Measurements from ENCODE around the gene BATF2. TPM values are rescaled to one million over a fixed set of nuclear protein-coding genes. Genes with fewer than 3 reads are reported as not detected.
"Not testable (repeated sequence)": the region's sequence is repeated elsewhere in the genome, so short reads cannot be mapped to it uniquely, and the experiment has no call there.

BATF2 gene
- total and polyA plus RNA-seq, 12 donors, result 0.66 to 31.8 (median 1.7) TPM

DNA sequence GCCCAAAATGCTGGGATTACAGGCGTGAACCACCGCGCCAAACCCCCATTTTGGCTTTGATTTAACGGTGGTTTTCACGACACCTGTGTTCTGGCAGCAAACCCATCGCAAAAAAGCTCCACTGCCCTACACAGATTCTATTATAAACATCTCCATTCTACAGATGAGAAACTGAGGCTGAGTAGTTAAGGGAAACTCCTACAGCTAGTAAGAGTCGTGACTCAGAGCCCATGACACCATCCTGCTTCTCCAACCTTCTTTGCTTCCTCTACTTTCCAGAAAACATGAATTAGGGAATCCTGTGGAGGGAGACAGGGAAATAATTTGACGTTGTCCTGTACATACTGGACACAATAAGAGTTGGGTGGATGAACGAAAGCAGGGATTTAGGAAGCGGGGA, 30.0 kb upstream of the BATF2 start:
- peak overlapping the region in 9 of 10 donors; percentile 54 to 68 (median 65) for H3K4me3 ChIP-seq
- peaks cover 0 to 22% (median 17%) of the 10 kb centered on the region in 9 donors for H3K4me1 ChIP-seq
- 55 to 58% methylated on average over 10 of the region's 10 CpGs for WGBS, 2 donors
- H3K36me3 ChIP-seq, result peaks cover 0 to 34% (median 10%) of the 10 kb centered on the region in 9 donors
- H3K27ac ChIP-seq, result peak overlapping the region in 9 of 10 donors; percentile 85 to 92 (median 89)
- ATAC-seq (no peak), DNase-seq (no peak)
- TF ChIP-seq CTCF (IDR thresholded peaks at IDR 0.05), result no peak
- intact Hi-C loops (cut with DNase I), result loop anchor here in 6 of 10 donors (1.0 to 10.0 kb wide), 8 partner anchors 13 to 182 kb away; partner anchors contain the start of genes CDCA5 (in 3 of the 6), ZFPL1 (in 3 of the 6), ARL2 (in 2 of the 6) and CAPN1 (in 1 of the 6)
- H3K27me3 ChIP-seq, result no peaks in the 10 kb centered on the region
- H3K9me3 ChIP-seq, result no peaks in the 10 kb centered on the region

GRCh38 chr11:65023502-65023901, 26.7 kb upstream of the BATF2 start:
- not testable (repeated sequence) for ATAC-seq, H3K27ac ChIP-seq, DNase-seq, H3K27me3 ChIP-seq, H3K9me3 ChIP-seq, H3K4me3 ChIP-seq
- intact Hi-C loops (cut with DNase I), result loop anchor here in 2 of 10 donors (10.0 kb wide), 2 partner anchors 161 to 179 kb away; partner anchors contain the start of genes CAPN1 (in 1 of the 2) and CDC42BPG (in 1 of the 2)
- H3K36me3 ChIP-seq, result peaks cover 0 to 46% (median 1%) of the 10 kb centered on the region in 9 donors
- 73 to 74% methylated on average over 8 of the region's 8 CpGs for WGBS, 2 donors
- H3K4me1 ChIP-seq, result peaks cover 0 to 15% (median 10%) of the 10 kb centered on the region in 9 donors

GRCh38 chr11:65021509-65021908, 24.7 kb upstream of the BATF2 start:
- DNase-seq, result no peak
- peaks cover 0 to 10% (median 0%) of the 10 kb centered on the region in 9 donors for H3K4me1 ChIP-seq
- no peak overlapping the region for H3K27ac ChIP-seq
- H3K27me3 ChIP-seq, result no peaks in the 10 kb centered on the region
- no peaks in the 10 kb centered on the region for H3K9me3 ChIP-seq
- no peak overlapping the region for H3K4me3 ChIP-seq
- peaks cover 0 to 57% (median 6%) of the 10 kb centered on the region in 9 donors for H3K36me3 ChIP-seq
- intact Hi-C loops (cut with DNase I), result loop anchor here in 2 of 10 donors (10.0 kb wide), 2 partner anchors 163 to 177 kb away; partner anchors contain the start of genes CAPN1 (in 1 of the 2) and CDC42BPG (in 1 of the 2)
- no peak for ATAC-seq
- TF ChIP-seq CTCF (IDR thresholded peaks at IDR 0.05), result no peak
- WGBS, 2 donors, result 92 to 97% methylated on average over 11 of the region's 11 CpGs

GRCh38 chr11:65021003-65021402, 24.2 kb upstream of the BATF2 start:
- intact Hi-C loops (cut with DNase I), result loop anchor here in 2 of 10 donors (10.0 kb wide), 2 partner anchors 164 to 176 kb away; partner anchors contain the start of genes CAPN1 (in 1 of the 2) and CDC42BPG (in 1 of the 2)
- no peak for TF ChIP-seq CTCF (IDR thresholded peaks at IDR 0.05)
- H3K4me1 ChIP-seq, result peaks cover 0 to 13% (median 0%) of the 10 kb centered on the region in 9 donors
- no peaks in the 10 kb centered on the region for H3K27me3 ChIP-seq
- DNase-seq (no peak), ATAC-seq (no peak)
- WGBS, 2 donors, result 86 to 93% methylated on average over 3 of the region's 3 CpGs
- H3K4me3 ChIP-seq, result no peak overlapping the region
- H3K36me3 ChIP-seq, result peaks cover 0 to 57% (median 6%) of the 10 kb centered on the region in 9 donors
- H3K27ac ChIP-seq, result no peak overlapping the region
- H3K9me3 ChIP-seq, result no peaks in the 10 kb centered on the region

GRCh38 chr11:65019824-65020223, 23.1 kb upstream of the BATF2 start:
- Histone ChIP-seq H3K4me3 (no peak overlapping the region), H3K27ac (no peak overlapping the region), H3K27me3 (no peaks in the 10 kb centered on the region), H3K36me3 (peaks cover 0 to 57% (median 6%) of the 10 kb centered on the region in 9 donors), H3K4me1 (peaks cover 4 to 23% (median 9%) of the 10 kb centered on the region in 9 donors), H3K9me3 (no peaks in the 10 kb centered on the region)
- DNase-seq, result no peak
- no peak for TF ChIP-seq CTCF (IDR thresholded peaks at IDR 0.05)
- ATAC-seq, result peak in 1 of 8 donors; percentile 10
- intact Hi-C loops (cut with DNase I), result loop anchor here in 5 of 10 donors (10.0 kb wide), 4 partner anchors 65 to 175 kb away; partner anchors contain the start of genes CDC42BPG (in 4 of the 5), CAPN1 (in 1 of the 5), CDCA5 (in 1 of the 5) and TM7SF2 (in 1 of the 5)
- WGBS, 2 donors, result 84 to 88% methylated on average over 7 of the region's 7 CpGs
